ENCODE measurements around the gene IL6ST.
"Not testable (repeated sequence)": the region's sequence is repeated elsewhere in the genome, so short reads cannot be mapped to it uniquely, and the experiment has no call there.

Gene IL6ST

GRCh38 chr5:55994495-55994997 is at the start of gene IL6ST:
IL6ST (minus strand) TSS chr5:55994963; CDS start chr5:55976278, 18,685 bp downstream.
- Histone ChIP-seq H3K27ac (ENCODE audit: low read length) (peak within 1 kb of the TSS; percentile 99), H3K9me3 (ENCODE audit: control insufficient read depth in 1 of 2, low read length in 2 of 2) (no peaks in the 10 kb centered on the region), H3K4me1 (ENCODE audit: control insufficient read depth in 1 of 2, insufficient read depth in 2 of 2, low read length in 2 of 2) (peaks cover 10 to 29% of the 10 kb centered on the region in 2 donors), H3K36me3 (ENCODE audit: control insufficient read depth in 1 of 2, insufficient read depth in 2 of 2, low read length in 2 of 2) (peaks cover 0 to 7% of the 10 kb centered on the region in 2 donors), H3K4me3 (ENCODE audit: low read depth in 1 of 2, low read length in 2 of 2) (peak within 1 kb of the TSS; percentile 78 to 96), H3K27me3 (ENCODE audit: low read depth, low read length) (no peaks in the 10 kb centered on the region)

- no peaks in the 10 kb centered on the region for H3K27me3 ChIP-seq (ENCODE audit: low read depth, low read length)
- H3K36me3 ChIP-seq (ENCODE audit: control insufficient read depth in 1 of 2, insufficient read depth in 2 of 2, low read length in 2 of 2): no peaks in the 10 kb centered on the region
- H3K4me3 ChIP-seq (ENCODE audit: low read depth in 1 of 2, low read length in 2 of 2): no peak overlapping the region
- H3K4me1 ChIP-seq (ENCODE audit: control insufficient read depth in 1 of 2, insufficient read depth in 2 of 2, low read length in 2 of 2): no peaks in the 10 kb centered on the region
- H3K27ac ChIP-seq (ENCODE audit: low read length): no peak overlapping the region
- H3K9me3 ChIP-seq (ENCODE audit: control insufficient read depth in 1 of 2, low read length in 2 of 2): no peaks in the 10 kb centered on the region
Measured at GRCh38 chr5:56039985-56040384, 45.2 kb upstream of the IL6ST start.

DNA sequence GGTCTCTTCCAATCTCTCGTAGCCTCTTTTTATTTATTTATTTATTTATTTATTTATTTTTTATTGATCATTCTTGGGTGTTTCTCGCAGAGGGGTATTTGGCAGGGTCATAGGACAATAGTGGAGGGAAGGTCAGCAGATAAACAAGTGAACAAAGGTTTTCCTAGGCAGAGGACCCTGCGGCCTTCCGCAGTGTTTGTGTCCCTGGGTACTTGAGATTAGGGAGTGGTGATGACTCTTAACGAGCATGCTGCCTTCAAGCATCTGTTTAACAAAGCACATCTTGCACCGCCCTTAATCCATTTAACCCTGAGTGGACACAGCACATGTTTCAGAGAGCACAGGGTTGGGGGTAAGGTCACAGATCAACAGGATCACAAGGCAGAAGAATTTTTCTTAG is 43.4 kb upstream of the IL6ST start:
- not testable (repeated sequence) for H3K4me1 ChIP-seq (ENCODE audit: control insufficient read depth in 1 of 2, insufficient read depth in 2 of 2, low read length in 2 of 2); H3K4me3 ChIP-seq (ENCODE audit: low read depth in 1 of 2, low read length in 2 of 2); H3K27ac ChIP-seq (ENCODE audit: low read length); H3K36me3 ChIP-seq (ENCODE audit: control insufficient read depth in 1 of 2, insufficient read depth in 2 of 2, low read length in 2 of 2); H3K9me3 ChIP-seq (ENCODE audit: control insufficient read depth in 1 of 2, low read length in 2 of 2); H3K27me3 ChIP-seq (ENCODE audit: low read depth, low read length)

GRCh38 chr5:56037531-56038010 is 42.8 kb upstream of the IL6ST start:
- no peak overlapping the region for H3K4me3 ChIP-seq (ENCODE audit: low read depth in 1 of 2, low read length in 2 of 2)
- no peaks in the 10 kb centered on the region for H3K27me3 ChIP-seq (ENCODE audit: low read depth, low read length)
- H3K36me3 ChIP-seq (ENCODE audit: control insufficient read depth in 1 of 2, insufficient read depth in 2 of 2, low read length in 2 of 2): no peaks in the 10 kb centered on the region
- no peak overlapping the region for H3K27ac ChIP-seq (ENCODE audit: low read length)
- H3K4me1 ChIP-seq (ENCODE audit: control insufficient read depth in 1 of 2, insufficient read depth in 2 of 2, low read length in 2 of 2): no peaks in the 10 kb centered on the region
- no peaks in the 10 kb centered on the region for H3K9me3 ChIP-seq (ENCODE audit: control insufficient read depth in 1 of 2, low read length in 2 of 2)

- not testable (repeated sequence) for H3K27ac ChIP-seq (ENCODE audit: low read length); H3K36me3 ChIP-seq (ENCODE audit: control insufficient read depth in 1 of 2, insufficient read depth in 2 of 2, low read length in 2 of 2); H3K9me3 ChIP-seq (ENCODE audit: control insufficient read depth in 1 of 2, low read length in 2 of 2); H3K4me1 ChIP-seq (ENCODE audit: control insufficient read depth in 1 of 2, insufficient read depth in 2 of 2, low read length in 2 of 2); H3K4me3 ChIP-seq (ENCODE audit: low read depth in 1 of 2, low read length in 2 of 2); H3K27me3 ChIP-seq (ENCODE audit: low read depth, low read length)
Measured at GRCh38 chr5:56035394-56035793, 40.6 kb upstream of the IL6ST start.

DNA sequence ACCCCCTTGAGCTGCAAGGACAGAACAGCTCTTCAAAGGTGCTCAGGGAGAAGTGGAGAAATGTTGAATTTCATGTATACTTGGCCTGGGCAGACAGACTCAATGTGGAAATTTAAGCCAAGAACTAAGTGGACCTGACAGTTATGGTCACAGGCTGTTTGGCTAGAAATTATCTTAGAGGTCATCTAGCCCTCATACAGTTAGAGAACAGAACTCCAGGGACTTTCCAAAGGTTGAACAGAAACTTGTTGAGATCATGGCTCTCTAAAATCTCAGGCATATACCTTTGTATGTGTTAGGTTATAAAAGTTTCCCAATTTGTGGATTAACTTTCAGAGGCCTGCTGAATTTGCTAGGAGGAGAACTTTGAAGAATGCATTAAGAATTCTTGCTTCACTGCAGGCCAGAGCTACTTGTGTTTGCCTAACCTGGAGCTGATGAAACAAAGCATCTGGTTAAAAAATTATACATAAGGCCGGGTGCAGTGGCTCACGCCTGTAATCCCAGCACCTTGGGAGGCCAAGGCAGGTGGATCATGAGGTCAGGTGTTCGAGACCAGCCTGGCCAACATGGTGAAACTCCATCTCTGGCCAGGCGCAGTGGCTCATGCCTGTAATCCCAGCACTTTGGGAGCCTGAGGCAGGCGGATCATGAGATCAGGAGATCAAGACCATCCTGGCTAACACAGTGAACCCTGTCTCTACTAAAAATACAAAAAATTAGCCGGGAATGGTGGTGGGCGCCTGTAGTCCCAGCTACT is 35.3 kb upstream of the IL6ST start:
- not testable (repeated sequence) for H3K27me3 ChIP-seq (ENCODE audit: low read depth, low read length); H3K4me3 ChIP-seq (ENCODE audit: low read depth in 1 of 2, low read length in 2 of 2); H3K9me3 ChIP-seq (ENCODE audit: control insufficient read depth in 1 of 2, low read length in 2 of 2); H3K36me3 ChIP-seq (ENCODE audit: control insufficient read depth in 1 of 2, insufficient read depth in 2 of 2, low read length in 2 of 2); H3K27ac ChIP-seq (ENCODE audit: low read length); H3K4me1 ChIP-seq (ENCODE audit: control insufficient read depth in 1 of 2, insufficient read depth in 2 of 2, low read length in 2 of 2)

- no peaks in the 10 kb centered on the region for H3K36me3 ChIP-seq (ENCODE audit: control insufficient read depth in 1 of 2, insufficient read depth in 2 of 2, low read length in 2 of 2)
Measured at GRCh38 chr5:56029457-56029856, 34.7 kb upstream of the IL6ST start.

DNA sequence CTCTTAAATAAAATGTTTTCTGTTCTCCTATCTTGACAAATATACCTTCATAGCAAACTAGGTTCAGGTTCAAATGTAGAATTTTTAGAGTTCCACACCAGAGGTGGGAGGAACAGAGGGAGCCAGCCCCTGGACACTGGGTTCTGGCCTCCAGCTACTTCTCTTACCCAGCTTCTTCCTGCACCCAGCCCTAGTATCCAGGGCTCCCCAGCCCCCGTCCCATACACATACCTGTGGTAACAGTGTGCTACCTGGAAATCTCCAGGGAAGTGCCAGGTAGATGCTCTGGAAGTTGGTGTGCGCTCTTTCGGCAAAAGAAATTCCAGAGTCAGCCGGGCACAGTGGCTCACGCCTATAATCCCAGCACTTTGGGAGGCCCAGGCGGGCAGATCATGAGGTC is 33.9 kb upstream of the IL6ST start:
- H3K4me1 ChIP-seq (ENCODE audit: control insufficient read depth in 1 of 2, insufficient read depth in 2 of 2, low read length in 2 of 2): no peaks in the 10 kb centered on the region
- no peaks in the 10 kb centered on the region for H3K36me3 ChIP-seq (ENCODE audit: control insufficient read depth in 1 of 2, insufficient read depth in 2 of 2, low read length in 2 of 2)
- H3K4me3 ChIP-seq (ENCODE audit: low read depth in 1 of 2, low read length in 2 of 2): no peak overlapping the region
- H3K9me3 ChIP-seq (ENCODE audit: control insufficient read depth in 1 of 2, low read length in 2 of 2): no peaks in the 10 kb centered on the region
- no peaks in the 10 kb centered on the region for H3K27me3 ChIP-seq (ENCODE audit: low read depth, low read length)
- H3K27ac ChIP-seq (ENCODE audit: low read length): no peak overlapping the region

More at GRCh38 chr5:56029457-56029856, 34.7 kb upstream of the IL6ST start:
- no peaks in the 10 kb centered on the region for H3K27me3 ChIP-seq (ENCODE audit: low read depth, low read length)
- H3K9me3 ChIP-seq (ENCODE audit: control insufficient read depth in 1 of 2, low read length in 2 of 2): no peaks in the 10 kb centered on the region
- no peaks in the 10 kb centered on the region for H3K4me1 ChIP-seq (ENCODE audit: control insufficient read depth in 1 of 2, insufficient read depth in 2 of 2, low read length in 2 of 2)
- H3K27ac ChIP-seq (ENCODE audit: low read length): no peak overlapping the region
- H3K4me3 ChIP-seq (ENCODE audit: low read depth in 1 of 2, low read length in 2 of 2): no peak overlapping the region

GRCh38 chr5:56026863-56027300 is 32.1 kb upstream of the IL6ST start:
- Histone ChIP-seq H3K4me3 (ENCODE audit: low read depth in 1 of 2, low read length in 2 of 2) (no peak overlapping the region), H3K27me3 (ENCODE audit: low read depth, low read length) (no peaks in the 10 kb centered on the region), H3K4me1 (ENCODE audit: control insufficient read depth in 1 of 2, insufficient read depth in 2 of 2, low read length in 2 of 2) (no peaks in the 10 kb centered on the region), H3K9me3 (ENCODE audit: control insufficient read depth in 1 of 2, low read length in 2 of 2) (no peaks in the 10 kb centered on the region), H3K27ac (ENCODE audit: low read length) (no peak overlapping the region), H3K36me3 (ENCODE audit: control insufficient read depth in 1 of 2, insufficient read depth in 2 of 2, low read length in 2 of 2) (no peaks in the 10 kb centered on the region)

GRCh38 chr5:56025151-56025885 is 30.6 kb upstream of the IL6ST start:
- Histone ChIP-seq H3K36me3 (ENCODE audit: control insufficient read depth in 1 of 2, insufficient read depth in 2 of 2, low read length in 2 of 2) (no peaks in the 10 kb centered on the region), H3K4me1 (ENCODE audit: control insufficient read depth in 1 of 2, insufficient read depth in 2 of 2, low read length in 2 of 2) (no peaks in the 10 kb centered on the region), H3K27ac (ENCODE audit: low read length) (no peak overlapping the region), H3K27me3 (ENCODE audit: low read depth, low read length) (no peaks in the 10 kb centered on the region), H3K4me3 (ENCODE audit: low read depth in 1 of 2, low read length in 2 of 2) (no peak overlapping the region), H3K9me3 (ENCODE audit: control insufficient read depth in 1 of 2, low read length in 2 of 2) (no peaks in the 10 kb centered on the region)

DNA sequence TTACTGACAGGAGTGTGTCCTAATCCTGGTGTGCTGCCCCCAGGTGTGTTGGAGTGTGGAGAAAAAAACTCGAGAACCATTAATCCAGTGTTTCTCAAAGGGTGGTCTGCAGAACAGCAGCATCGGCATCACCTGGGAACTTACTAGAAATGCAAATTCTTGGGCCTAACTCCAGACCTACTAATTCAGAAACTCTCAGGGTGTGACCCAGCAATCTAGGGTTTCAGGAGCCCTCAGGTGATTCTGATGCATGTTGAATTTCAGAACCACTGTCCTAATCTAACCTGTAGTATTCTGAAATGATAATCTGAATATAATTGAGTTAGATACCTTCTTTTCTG is 30.0 kb upstream of the IL6ST start:
- Histone ChIP-seq H3K27me3 (ENCODE audit: low read depth, low read length) (no peaks in the 10 kb centered on the region), H3K9me3 (ENCODE audit: control insufficient read depth in 1 of 2, low read length in 2 of 2) (no peaks in the 10 kb centered on the region), H3K36me3 (ENCODE audit: control insufficient read depth in 1 of 2, insufficient read depth in 2 of 2, low read length in 2 of 2) (no peaks in the 10 kb centered on the region), H3K4me3 (ENCODE audit: low read depth in 1 of 2, low read length in 2 of 2) (no peak overlapping the region), H3K27ac (ENCODE audit: low read length) (no peak overlapping the region), H3K4me1 (ENCODE audit: control insufficient read depth in 1 of 2, insufficient read depth in 2 of 2, low read length in 2 of 2) (no peaks in the 10 kb centered on the region)

Measured in muscle layer of duodenum (tissue), 2 donors.